IMR-90 (cell line): ENCODE data around the gene SSBP3.

Experiments
- BHLHE40 ChIP-seq: fragments of 150-350 bp; IDR thresholded peaks from 2 replicates; pipeline ENCODE4 v1.6.1; 2016; ENCODE audit warnings: mild to moderate bottlenecking, low read depth, low read length
- CEBPB ChIP-seq: IDR thresholded peaks from 2 replicates; pipeline ENCODE4 v1.6.1; 2012; ENCODE audit warnings: low read depth, low read length, improper control_type of control experiment
- FOS ChIP-seq: fragments of 150-350 bp; IDR thresholded peaks from 2 replicates; pipeline ENCODE4 v1.6.1; 2016; ENCODE audit warnings: low read depth, low read length
- MAFK ChIP-seq: IDR thresholded peaks from 2 replicates; pipeline ENCODE4 v1.6.1; 2012; ENCODE audit warnings: low read depth, low read length, improper control_type of control experiment
- MXI1 ChIP-seq: IDR thresholded peaks from 2 replicates; pipeline ENCODE4 v1.6.1; 2012; ENCODE audit warnings: low read depth, mild to moderate bottlenecking, low read length, moderate library complexity, borderline replicate concordance
- POLR2A ChIP-seq: IDR thresholded peaks from 2 replicates; pipeline ENCODE4 v1.6.1; 2012; ENCODE audit warnings: mild to moderate bottlenecking, low read depth, low read length
- RAD21 ChIP-seq: IDR thresholded peaks from 2 replicates; pipeline ENCODE4 v1.6.1; 2012; ENCODE audit warnings: low read length, improper control_type of control experiment
- RCOR1 ChIP-seq: IDR thresholded peaks from 2 replicates; pipeline ENCODE4 v1.6.1; 2012; ENCODE audit warnings: mild to moderate bottlenecking, low read length, improper control_type of control experiment; ENCODE audit not compliant: insufficient replicate concordance
- SMC3 ChIP-seq: fragments of 150-350 bp; IDR thresholded peaks from 2 replicates; pipeline ENCODE4 v1.6.1; 2016; ENCODE audit warnings: low read depth, mild to moderate bottlenecking, antibody characterized with exemption, low read length, moderate library complexity
- TF ChIP-seq, protein P1 (sequence below): conservative IDR thresholded peaks from 2 replicates; pipeline ENCODE4 v1.5.1; 2012; ENCODE audit warnings: mild to moderate bottlenecking, low read depth, low read length, improper control_type of control experiment
- TF ChIP-seq, protein P2 (sequence below): fragments of 150-350 bp; IDR thresholded peaks from 2 replicates; pipeline ENCODE4 v1.6.1; 2016; ENCODE audit warnings: low read depth, mild to moderate bottlenecking, low read length, moderate library complexity, borderline replicate concordance

- TF ChIP-seq POLR2A: no peak
- TF ChIP-seq, protein P1, sequence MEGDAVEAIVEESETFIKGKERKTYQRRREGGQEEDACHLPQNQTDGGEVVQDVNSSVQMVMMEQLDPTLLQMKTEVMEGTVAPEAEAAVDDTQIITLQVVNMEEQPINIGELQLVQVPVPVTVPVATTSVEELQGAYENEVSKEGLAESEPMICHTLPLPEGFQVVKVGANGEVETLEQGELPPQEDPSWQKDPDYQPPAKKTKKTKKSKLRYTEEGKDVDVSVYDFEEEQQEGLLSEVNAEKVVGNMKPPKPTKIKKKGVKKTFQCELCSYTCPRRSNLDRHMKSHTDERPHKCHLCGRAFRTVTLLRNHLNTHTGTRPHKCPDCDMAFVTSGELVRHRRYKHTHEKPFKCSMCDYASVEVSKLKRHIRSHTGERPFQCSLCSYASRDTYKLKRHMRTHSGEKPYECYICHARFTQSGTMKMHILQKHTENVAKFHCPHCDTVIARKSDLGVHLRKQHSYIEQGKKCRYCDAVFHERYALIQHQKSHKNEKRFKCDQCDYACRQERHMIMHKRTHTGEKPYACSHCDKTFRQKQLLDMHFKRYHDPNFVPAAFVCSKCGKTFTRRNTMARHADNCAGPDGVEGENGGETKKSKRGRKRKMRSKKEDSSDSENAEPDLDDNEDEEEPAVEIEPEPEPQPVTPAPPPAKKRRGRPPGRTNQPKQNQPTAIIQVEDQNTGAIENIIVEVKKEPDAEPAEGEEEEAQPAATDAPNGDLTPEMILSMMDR: no peak
- no peak for TF ChIP-seq RCOR1
- TF ChIP-seq, protein P2, sequence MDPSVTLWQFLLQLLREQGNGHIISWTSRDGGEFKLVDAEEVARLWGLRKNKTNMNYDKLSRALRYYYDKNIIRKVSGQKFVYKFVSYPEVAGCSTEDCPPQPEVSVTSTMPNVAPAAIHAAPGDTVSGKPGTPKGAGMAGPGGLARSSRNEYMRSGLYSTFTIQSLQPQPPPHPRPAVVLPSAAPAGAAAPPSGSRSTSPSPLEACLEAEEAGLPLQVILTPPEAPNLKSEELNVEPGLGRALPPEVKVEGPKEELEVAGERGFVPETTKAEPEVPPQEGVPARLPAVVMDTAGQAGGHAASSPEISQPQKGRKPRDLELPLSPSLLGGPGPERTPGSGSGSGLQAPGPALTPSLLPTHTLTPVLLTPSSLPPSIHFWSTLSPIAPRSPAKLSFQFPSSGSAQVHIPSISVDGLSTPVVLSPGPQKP: no peak
- TF ChIP-seq MXI1: no peak
- TF ChIP-seq RAD21: no peak
- no peak for TF ChIP-seq CEBPB
- TF ChIP-seq SMC3: no peak
- no peak for TF ChIP-seq BHLHE40
- TF ChIP-seq MAFK: no peak
- no peak for TF ChIP-seq FOS
Observed at GRCh38 chr1:54285815-54286345, 120.3 kb downstream of the SSBP3 start.
